Skeletal muscle cell (primary cell): Measurements from ENCODE around the gene TRIM25.

Experiments
- DNase-seq: peaks from one replicate; pipeline ENCODE4 v3.0.0-alpha.2; 2010; ENCODE audit warnings: low read depth
- H3K4me3 ChIP-seq: 2 replicates; pipeline ENCODE4 v1.5.1; 2011; ENCODE audit warnings: low read depth, mild to moderate bottlenecking, control low read depth, low read length, moderate library complexity

TRIM25 gene

GRCh38 chr17:56898874-56899273 lies 15.0 kb downstream of the TRIM25 start:
- DNase-seq = no peak
- no peak overlapping the region for H3K4me3 ChIP-seq

GRCh38 chr17:56897646-56898424 lies 16.0 kb downstream of the TRIM25 start:
- DNase-seq = no peak
- H3K4me3 ChIP-seq = no peak overlapping the region

- no peak for DNase-seq
- H3K4me3 ChIP-seq = no peak overlapping the region
These were observed 16.9 kb downstream of the TRIM25 start for GRCh38 chr17:56896968-56897359.

- no peak overlapping the region for H3K4me3 ChIP-seq
- no peak for DNase-seq
These were observed 17.5 kb downstream of the TRIM25 start for GRCh38 chr17:56896217-56896967.

GRCh38 chr17:56894859-56895455 lies 18.9 kb downstream of the TRIM25 start:
- no peak for DNase-seq

GRCh38 chr17:56893503-56893902 lies 20.3 kb downstream of the TRIM25 start:
- H3K4me3 ChIP-seq = no peak overlapping the region
- no peak for DNase-seq

More at GRCh38 chr17:56894859-56895455, 18.9 kb downstream of the TRIM25 start:
- no peak overlapping the region for H3K4me3 ChIP-seq

- no peak overlapping the region for H3K4me3 ChIP-seq
- no peak for DNase-seq
These were observed 21.5 kb downstream of the TRIM25 start for GRCh38 chr17:56892333-56892732.

- no peak for DNase-seq
- H3K4me3 ChIP-seq = no peak overlapping the region
These were observed 22.1 kb downstream of the TRIM25 start for GRCh38 chr17:56891751-56892150.

GRCh38 chr17:56890906-56891674 lies 22.8 kb downstream of the TRIM25 start:
- no peak for DNase-seq
- no peak overlapping the region for H3K4me3 ChIP-seq

- H3K4me3 ChIP-seq = no peak overlapping the region
- DNase-seq = no peak
These were observed 23.5 kb downstream of the TRIM25 start for GRCh38 chr17:56890390-56890789.

- H3K4me3 ChIP-seq = no peak overlapping the region
- DNase-seq = no peak
These were observed 26.0 kb downstream of the TRIM25 start for GRCh38 chr17:56887552-56888467.

- no peak for DNase-seq
- no peak overlapping the region for H3K4me3 ChIP-seq
These were observed 26.7 kb downstream of the TRIM25 start for GRCh38 chr17:56887105-56887504.

- H3K4me3 ChIP-seq = no peak overlapping the region
- DNase-seq = no peak
These were observed 27.5 kb downstream of the TRIM25 start for GRCh38 chr17:56886288-56886731.

GRCh38 chr17:56885312-56885657 lies 28.6 kb downstream of the TRIM25 start:
- no peak for DNase-seq
- no peak overlapping the region for H3K4me3 ChIP-seq

- no peak overlapping the region for H3K4me3 ChIP-seq
- DNase-seq = no peak
These were observed 29.2 kb downstream of the TRIM25 start for GRCh38 chr17:56884483-56885311.

- DNase-seq = no peak
These were observed 30.2 kb downstream of the TRIM25 start for GRCh38 chr17:56883616-56884015.

GRCh38 chr17:56881685-56882295 lies 32.1 kb downstream of the TRIM25 start:
- DNase-seq = no peak
- no peak overlapping the region for H3K4me3 ChIP-seq

More at GRCh38 chr17:56883616-56884015, 30.2 kb downstream of the TRIM25 start:
- no peak overlapping the region for H3K4me3 ChIP-seq
